Testis (tissue), 3 donors: ENCODE measurements around the gene TLE5. TPM values are rescaled to one million over a fixed set of nuclear protein-coding genes. Genes with fewer than 3 reads are reported as not detected.

Source experiments
- DNase-seq: peaks from one replicate; pipeline ENCODE4 v3.0.0-alpha.2; 2019
- H3K27ac ChIP-seq, 2 donors: fragments of 200-600 bp; sonication (generic); one replicate each; pipeline ENCODE4 v1.5.1; 2019
- H3K27me3 ChIP-seq: fragments of 200-600 bp; sonication (generic); one replicate; pipeline ENCODE4 v1.5.1; 2019
- H3K36me3 ChIP-seq: fragments of 200-600 bp; sonication (generic); one replicate; pipeline ENCODE4 v1.5.1; 2017; ENCODE audit warnings: low read depth; ENCODE audit errors: missing control alignments
- H3K4me1 ChIP-seq: fragments of 200-600 bp; sonication (generic); one replicate; pipeline ENCODE4 v1.5.1; 2019
- H3K4me3 ChIP-seq, 2 donors: fragments of 200-600 bp; sonication (generic); one replicate each; pipeline ENCODE4 v1.5.1; 2017 to 2019
- H3K9me3 ChIP-seq: fragments of 200-600 bp; sonication (generic); one replicate; pipeline ENCODE4 v1.5.1; 2017
- CTCF ChIP-seq, 3 experiments: fragments of 450-650 bp in 2 of 3; fragments of 200-600 bp in 1 of 3; sonication (generic) in 1 of 3; IDR thresholded peaks; one replicate each; pipeline ENCODE4 v1.5.1; 2016 to 2019; ENCODE audit warnings: antibody characterized with exemption in 3 of 3, mild to moderate bottlenecking in 2 of 3, moderate library complexity in 1 of 3
- POLR2A ChIP-seq: fragments of 450-650 bp; IDR thresholded peaks from one replicate; pipeline ENCODE4 v1.6.1; 2017; ENCODE audit warnings: antibody characterized with exemption, mild to moderate bottlenecking, moderate library complexity
- WGBS, 2 donors: methylation state at CpG; one replicate each; pipeline ENCODE4 v1.1.5; 2018; 5-methylcytosine and 5-hydroxymethylcytosine counted together
- intact Hi-C: fragments of 100-400 bp; cut with DNase I; formaldehyde crosslinking; loops from one replicate; pipeline ENCODE4 v1.15.1; 2023; ENCODE audit warnings: low total_unique reads
- polyA plus RNA-seq: library from polyadenylated mRNA; stranded (reverse); fragments of 350-450 nt; fragmentation: Illumina TruSeq; extraction: RNeasy Lipid Tissue Mini Kit (QIAGEN cat#74804); gene quantifications from one replicate; pipeline ENCODE4 v1.2.3, GENCODE V29; 2014; ENCODE audit warnings: low read depth, low replicate concordance; ENCODE audit not compliant: insufficient read depth
- total RNA-seq, 2 donors: library from RNA; depleted of rRNA; stranded (reverse); fragments of >200 nt; gene quantifications; one replicate each; pipeline ENCODE4 v1.2.3, GENCODE V29; 2016

Gene TLE5
- total and polyA plus RNA-seq, 3 donors from 2014 or later = 314 to 539 (median 354) TPM

GRCh38 chr19:3079578-3079977 is 17.3 kb upstream of the TLE5 start:
- Histone ChIP-seq H3K36me3 (no peaks in the 10 kb centered on the region), H3K27me3 (no peaks in the 10 kb centered on the region), H3K27ac (peak overlapping the region in 1 of 2 donors; percentile 23), H3K9me3 (no peaks in the 10 kb centered on the region), H3K4me3 (no peak overlapping the region), H3K4me1 (peaks cover 8% of the 10 kb centered on the region)
- intact Hi-C loops = loop anchor here (10.0 kb wide), 1 partner anchor 85 kb away; no protein-coding TSS in a partner anchor
- TF ChIP-seq CTCF (IDR thresholded peaks at IDR 0.05) (no peak), POLR2A (no peak)
- WGBS, 2 donors = 75 to 84% methylated on average over 4 of the region's 4 CpGs
- DNase-seq = no peak

DNA sequence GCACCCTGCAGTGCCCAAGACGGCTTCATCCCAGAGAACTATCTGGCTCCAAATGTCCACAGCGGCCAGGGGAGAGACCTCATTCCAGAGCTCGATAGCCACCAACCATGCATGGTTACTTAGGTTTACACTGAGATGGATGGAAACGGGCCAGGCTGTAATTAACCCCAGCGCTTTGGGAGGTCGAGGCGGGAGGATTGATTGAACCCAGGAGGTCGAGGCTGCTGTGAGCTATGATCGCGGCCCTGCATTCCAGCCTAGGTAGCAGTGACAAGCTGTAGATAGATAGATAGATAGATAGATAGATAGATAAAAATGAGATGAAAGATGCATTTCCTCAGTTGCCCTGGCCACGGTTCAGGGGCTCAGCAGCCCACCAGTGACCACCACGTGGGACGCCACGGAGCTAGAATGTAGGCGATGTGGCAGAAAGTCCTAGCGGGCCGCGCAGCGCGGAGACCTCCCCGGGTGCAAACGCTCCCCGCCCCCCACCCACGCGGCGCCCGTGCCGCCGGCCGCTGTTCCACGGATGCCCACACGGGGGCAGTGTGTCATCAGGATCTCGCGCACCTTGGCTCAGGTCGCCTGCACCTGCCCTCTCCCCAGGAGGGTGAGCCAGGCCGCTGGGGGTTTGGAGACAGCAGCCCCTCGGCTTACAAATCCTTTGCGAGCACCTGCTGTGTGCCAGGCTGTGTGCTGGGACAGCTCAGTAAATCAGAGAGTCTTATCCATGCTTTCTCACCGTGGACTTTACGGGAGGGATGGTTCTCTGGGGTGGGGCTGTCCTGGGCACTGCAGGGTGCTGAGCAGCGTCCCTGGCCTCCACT is 13.5 kb upstream of the TLE5 start:
- intact Hi-C loops = loop anchor here (10.0 kb wide), 1 partner anchor 89 kb away; no protein-coding TSS in a partner anchor
- 6 to 15% methylated on average over 20 to 26 of the region's 41 CpGs for WGBS, 2 donors
- Histone ChIP-seq H3K4me3 (no peak overlapping the region), H3K27me3 (no peaks in the 10 kb centered on the region), H3K36me3 (no peaks in the 10 kb centered on the region), H3K9me3 (no peaks in the 10 kb centered on the region), H3K4me1 (peaks cover 8% of the 10 kb centered on the region), H3K27ac (no peak overlapping the region)
- TF ChIP-seq POLR2A (no peak), CTCF (IDR thresholded peaks at IDR 0.05) (peak; percentile 88 to 99 (median 94))
- peak; percentile 72 for DNase-seq

- Histone ChIP-seq H3K27ac (no peak overlapping the region), H3K36me3 (no peaks in the 10 kb centered on the region), H3K4me1 (peaks cover 8% of the 10 kb centered on the region), H3K27me3 (no peaks in the 10 kb centered on the region), H3K9me3 (no peaks in the 10 kb centered on the region), H3K4me3 (no peak overlapping the region)
- TF ChIP-seq POLR2A (no peak), CTCF (IDR thresholded peaks at IDR 0.05) (peak in 1 of 3 experiments; percentile 16)
- peak; percentile 53 for DNase-seq
- 46 to 61% methylated on average over 5 to 8 of the region's 8 CpGs for WGBS, 2 donors
- intact Hi-C loops = loop anchor here (10.0 kb wide), 1 partner anchor 91 kb away; no protein-coding TSS in a partner anchor
Observed at GRCh38 chr19:3073931-3074595, 11.8 kb upstream of the TLE5 start.

DNA sequence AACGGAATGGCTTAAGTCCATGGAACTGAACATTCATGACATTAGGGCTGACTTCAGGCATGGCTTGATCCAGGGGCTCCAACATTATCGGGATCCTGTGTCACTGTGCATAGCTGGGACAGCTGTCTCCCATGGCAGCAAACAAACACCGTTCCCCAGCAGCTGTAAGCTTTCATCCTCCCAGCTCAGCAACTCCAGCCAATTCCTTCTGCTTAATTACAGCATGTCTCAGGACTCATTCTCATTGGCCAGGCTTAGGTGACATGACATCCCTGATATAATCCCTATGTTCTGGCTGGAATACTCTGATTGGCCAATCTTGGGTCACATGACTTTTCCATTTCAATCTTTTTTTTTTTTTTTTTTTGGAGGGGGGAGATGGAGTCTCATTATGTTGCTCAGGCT is 10.9 kb upstream of the TLE5 start:
- peaks cover 8% of the 10 kb centered on the region for H3K4me1 ChIP-seq
- H3K4me3 ChIP-seq = no peak overlapping the region
- H3K27me3 ChIP-seq = no peaks in the 10 kb centered on the region
- WGBS, 2 donors = 44 to 46% methylated on average over 3 of the region's 3 CpGs
- TF ChIP-seq CTCF (IDR thresholded peaks at IDR 0.05) (no peak), POLR2A (no peak)
- intact Hi-C loops = loop anchor here (10.0 kb wide), 1 partner anchor 92 kb away; no protein-coding TSS in a partner anchor
- no peaks in the 10 kb centered on the region for H3K36me3 ChIP-seq
- no peak for DNase-seq
- no peak overlapping the region for H3K27ac ChIP-seq
- no peaks in the 10 kb centered on the region for H3K9me3 ChIP-seq
